Cardiac fibroblast (primary cell): ENCODE results near the gene SOCS3.

Experiments
- DNase-seq, 2 donors: peaks; one replicate each; pipeline versions ENCODE4 v3.0.0 to v3.0.0-alpha.2; 2010; ENCODE audit warnings: low read depth in 2 of 2
- H3K4me3 ChIP-seq, 2 donors: replicated peaks in 1 of 2; 1 replicate in 1 of 2; 2 replicates in 1 of 2; pipeline ENCODE4 v1.5.1; 2011; ENCODE audit warnings: low read depth in 2 of 2, low read length in 2 of 2, mild to moderate bottlenecking in 2 of 2, moderate library complexity in 1 of 2
- TF ChIP-seq, protein P1 (sequence below): IDR thresholded peaks from one replicate; pipeline ENCODE4 v1.5.1; 2011; ENCODE audit warnings: low read depth, mild to moderate bottlenecking, low read length, inconsistent platforms

SOCS3 gene

DNA sequence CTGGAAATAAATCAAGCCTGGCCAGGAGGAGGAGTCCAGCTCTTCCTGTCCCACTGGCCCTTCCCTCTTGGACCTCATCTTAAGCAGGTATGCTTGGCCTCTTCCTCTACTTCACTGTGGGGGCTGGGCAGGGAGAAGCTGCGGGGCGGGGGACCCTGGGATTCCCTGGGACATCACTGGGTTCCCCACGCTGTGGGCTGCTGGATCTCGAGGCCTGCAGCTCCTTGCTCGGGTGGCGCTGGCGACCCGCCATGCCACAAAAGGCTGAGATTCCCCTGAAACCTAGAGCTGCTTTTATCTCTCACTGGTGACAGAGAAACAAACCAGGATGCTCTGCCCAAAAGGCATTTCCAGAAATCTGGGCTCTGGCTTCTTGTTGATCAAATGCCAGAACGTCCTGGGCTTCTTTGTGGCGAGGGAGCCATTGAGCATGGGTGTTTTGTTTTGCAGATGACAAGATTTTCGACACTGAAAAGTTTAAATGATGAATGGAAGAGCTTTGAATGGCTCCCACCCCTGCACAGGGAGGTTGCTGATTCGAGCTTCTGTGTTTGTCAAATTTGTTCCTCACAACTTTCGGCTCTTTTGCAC is 10.0 kb upstream of the SOCS3 start:
- no peak for DNase-seq
- TF ChIP-seq, protein P1, sequence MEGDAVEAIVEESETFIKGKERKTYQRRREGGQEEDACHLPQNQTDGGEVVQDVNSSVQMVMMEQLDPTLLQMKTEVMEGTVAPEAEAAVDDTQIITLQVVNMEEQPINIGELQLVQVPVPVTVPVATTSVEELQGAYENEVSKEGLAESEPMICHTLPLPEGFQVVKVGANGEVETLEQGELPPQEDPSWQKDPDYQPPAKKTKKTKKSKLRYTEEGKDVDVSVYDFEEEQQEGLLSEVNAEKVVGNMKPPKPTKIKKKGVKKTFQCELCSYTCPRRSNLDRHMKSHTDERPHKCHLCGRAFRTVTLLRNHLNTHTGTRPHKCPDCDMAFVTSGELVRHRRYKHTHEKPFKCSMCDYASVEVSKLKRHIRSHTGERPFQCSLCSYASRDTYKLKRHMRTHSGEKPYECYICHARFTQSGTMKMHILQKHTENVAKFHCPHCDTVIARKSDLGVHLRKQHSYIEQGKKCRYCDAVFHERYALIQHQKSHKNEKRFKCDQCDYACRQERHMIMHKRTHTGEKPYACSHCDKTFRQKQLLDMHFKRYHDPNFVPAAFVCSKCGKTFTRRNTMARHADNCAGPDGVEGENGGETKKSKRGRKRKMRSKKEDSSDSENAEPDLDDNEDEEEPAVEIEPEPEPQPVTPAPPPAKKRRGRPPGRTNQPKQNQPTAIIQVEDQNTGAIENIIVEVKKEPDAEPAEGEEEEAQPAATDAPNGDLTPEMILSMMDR, result no peak
- H3K4me3 ChIP-seq, result no peak overlapping the region

DNA sequence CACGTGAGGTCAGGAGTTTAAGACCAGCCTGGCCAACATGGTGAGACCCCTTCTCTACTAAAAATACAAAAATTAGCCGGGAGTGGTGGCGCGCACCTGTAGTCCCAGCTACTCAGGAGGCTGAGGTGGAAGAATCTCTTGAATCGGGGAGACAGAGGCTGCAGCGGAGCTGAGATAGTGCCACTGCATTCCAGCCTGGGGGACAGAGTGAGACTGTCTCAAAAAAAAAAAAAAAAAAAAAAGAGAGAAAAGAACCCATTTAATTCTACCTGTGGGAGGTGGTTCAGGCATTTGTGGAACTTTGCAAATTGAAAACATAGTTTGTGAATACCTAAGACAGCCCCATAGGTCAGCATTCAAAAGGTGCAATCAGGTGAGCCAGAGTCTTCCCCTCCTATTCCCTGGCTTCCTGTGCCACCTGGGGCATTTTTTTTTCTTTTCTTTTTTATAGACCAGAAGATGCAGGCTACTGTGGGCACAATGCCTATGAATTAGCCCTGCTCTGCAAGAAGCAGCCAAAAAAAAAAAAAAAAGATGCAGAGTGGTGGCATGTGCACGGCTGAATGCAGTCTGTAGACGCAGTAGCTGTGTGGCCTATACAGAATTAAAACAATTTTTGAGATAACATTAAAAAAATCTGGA is 9.1 kb upstream of the SOCS3 start:
- TF ChIP-seq, protein P1, result no peak
- DNase-seq, result no peak
- H3K4me3 ChIP-seq, result no peak overlapping the region

DNA sequence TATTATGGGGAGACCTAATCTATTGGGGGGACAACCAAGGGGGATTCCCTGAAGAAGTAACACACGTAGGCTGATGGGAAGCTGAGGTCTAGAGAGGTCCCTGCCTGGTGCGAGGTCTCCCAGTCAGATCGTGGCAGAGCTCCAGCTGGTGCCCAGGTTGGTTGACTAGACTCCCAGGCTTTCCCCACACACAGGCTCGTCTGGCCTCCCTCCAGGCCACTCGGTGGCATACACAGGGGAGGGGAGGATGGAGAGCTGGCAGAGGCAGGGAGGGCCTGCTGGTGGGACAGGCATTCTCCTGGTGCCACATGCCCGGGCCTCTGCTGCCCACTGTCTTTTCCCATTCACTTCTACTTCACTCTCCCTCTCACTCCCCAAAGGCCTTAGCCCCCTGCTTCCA is 8.5 kb upstream of the SOCS3 start:
- DNase-seq, result no peak
- TF ChIP-seq, protein P1, result no peak
- H3K4me3 ChIP-seq, result no peak overlapping the region

DNA sequence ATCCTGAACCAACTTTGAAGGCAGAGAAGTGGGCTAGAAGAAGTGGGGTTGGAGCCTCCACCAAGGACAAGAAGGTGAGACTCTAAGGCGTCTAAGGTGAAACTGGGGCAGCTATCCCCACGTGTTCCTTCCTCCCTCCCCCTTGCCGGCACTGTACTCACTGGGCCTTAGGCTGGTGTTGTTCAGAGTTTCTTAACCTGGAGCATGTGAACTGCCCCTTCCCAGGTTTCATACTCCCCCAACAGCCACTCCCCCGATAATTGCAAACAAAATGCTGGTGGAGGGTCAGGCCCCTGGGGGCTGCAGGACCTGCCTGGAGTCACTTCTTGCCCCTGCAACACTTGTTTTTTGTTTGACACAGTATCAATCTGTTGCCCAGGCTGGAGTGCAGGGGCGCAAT is 7.3 kb upstream of the SOCS3 start:
- no peak overlapping the region for H3K4me3 ChIP-seq
- TF ChIP-seq, protein P1, result no peak
- no peak for DNase-seq

DNA sequence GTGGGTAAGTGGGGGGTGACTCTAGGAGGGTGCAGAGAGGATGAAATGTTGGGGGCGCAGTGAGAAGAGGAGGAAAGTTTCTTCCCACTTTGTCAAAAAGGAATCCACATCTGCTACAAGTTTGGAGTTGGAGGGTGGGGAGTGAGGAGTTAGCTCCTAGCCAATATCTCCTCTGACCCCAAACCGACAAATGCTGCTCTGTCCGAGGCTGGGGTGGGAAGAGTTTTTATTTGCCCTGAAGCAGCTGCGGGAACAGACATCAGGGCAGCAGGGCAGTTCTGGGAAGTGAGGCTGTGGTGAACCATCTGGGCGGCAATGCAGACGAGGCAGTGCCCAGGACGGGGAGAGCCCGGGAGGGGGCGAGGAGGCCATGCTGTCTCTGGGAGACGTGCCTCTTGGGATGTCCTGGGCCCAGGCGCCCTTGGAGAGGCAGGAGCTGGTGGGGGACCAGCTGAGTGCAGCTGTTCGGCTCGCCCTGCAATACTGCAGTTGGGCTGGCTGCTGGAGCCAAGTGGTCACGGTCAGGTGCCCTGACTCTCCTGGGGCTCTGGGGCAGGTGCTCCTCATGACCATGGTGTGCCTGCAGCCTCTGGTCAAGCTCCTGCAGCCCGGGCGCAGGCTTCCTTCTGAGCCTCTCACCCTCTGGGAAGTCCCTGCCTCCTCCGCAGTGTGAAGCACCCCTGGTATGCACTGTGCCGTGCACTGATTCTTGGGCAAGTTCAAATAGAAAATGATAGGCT is 6.4 kb upstream of the SOCS3 start:
- no peak overlapping the region for H3K4me3 ChIP-seq
- TF ChIP-seq, protein P1, result no peak
- DNase-seq, result no peak

DNA sequence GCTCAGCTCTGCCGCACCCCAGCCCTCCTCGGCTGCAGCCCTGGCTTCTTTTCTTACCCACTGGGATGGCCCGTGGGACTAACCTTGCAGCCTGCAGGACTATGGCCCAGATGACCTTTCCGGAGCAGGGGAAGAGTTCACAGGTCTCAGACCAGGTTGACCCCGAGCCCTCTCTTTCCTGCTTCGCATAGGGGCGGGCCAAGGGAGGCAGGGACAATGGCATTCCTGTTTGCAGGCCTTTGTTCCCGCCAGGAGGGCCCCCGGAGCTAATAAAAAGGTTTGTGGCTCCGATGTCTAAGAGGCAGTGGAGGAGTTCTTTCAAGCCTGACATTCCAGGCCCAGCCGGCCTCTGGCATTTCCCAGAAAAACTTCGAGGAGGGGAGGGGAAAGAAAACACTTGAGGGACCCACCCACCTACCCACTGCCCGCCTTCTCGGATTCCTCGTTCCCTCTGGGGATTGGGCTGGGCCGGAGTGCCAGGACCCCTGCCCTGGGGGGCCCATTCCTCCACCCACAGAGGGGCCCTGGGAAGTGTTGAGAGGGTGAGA is 5.8 kb upstream of the SOCS3 start:
- TF ChIP-seq, protein P1, result no peak
- no peak overlapping the region for H3K4me3 ChIP-seq

More for the DNA sequence above, 5.8 kb upstream of the SOCS3 start:
- peak in 1 of 2 donors; percentile 76 for DNase-seq
